Activated CD4-positive, CD25-positive, alpha-beta regulatory T cell treated with anti-CD3 and anti-CD28 coated beads, Interleukin-2, amount 50 U/mL, for 16 hours (primary cell): ENCODE data around the gene KRT15.

Source experiments
- DNase-seq: peaks from one replicate; pipeline ENCODE4 v3.0.0-alpha.2; 2020; ENCODE audit warnings: low read depth, low spot score

The KRT15 gene

GRCh38 chr17:41505809-41506767, 12.6 kb downstream of the KRT15 start:
- no peak for DNase-seq

DNA sequence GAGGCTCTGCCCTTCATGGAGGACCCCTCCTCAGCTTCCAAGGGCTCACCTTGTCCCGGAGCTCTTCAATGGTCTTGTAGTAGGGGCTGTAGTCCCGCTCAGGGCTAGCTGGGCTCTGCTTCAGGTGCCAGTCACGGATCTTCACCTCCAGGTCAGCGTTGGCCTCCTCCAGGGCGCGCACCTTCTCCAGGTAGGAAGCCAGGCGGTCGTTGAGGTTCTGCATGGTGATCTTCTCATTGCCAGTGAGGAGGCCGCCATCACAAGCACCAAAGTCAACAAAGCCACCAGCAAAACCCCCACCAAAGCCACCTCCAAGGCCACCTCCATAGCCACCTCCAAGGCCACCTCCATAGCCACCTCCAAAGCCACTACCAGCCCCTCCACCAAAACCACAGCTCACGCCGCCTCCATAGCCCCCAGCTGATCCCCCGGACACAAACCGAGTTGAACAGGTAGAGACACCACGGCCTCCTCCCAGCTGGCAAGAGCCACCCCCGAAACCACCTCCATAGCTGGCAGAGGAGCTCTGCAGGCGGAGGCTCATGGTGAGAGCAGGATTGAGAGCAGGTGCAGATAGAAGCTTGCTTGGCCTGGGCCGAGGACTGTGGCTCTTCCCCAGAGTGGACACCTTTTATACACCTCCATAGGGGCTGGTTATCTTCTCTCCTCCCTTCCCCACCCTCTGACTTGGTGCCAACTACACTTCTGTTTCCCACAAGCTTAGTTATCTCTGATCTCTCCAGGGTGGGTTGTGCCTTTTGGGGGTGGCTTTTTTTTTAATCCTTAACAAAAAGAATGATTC, 13.5 kb downstream of the KRT15 start, which contains the start of gene KRT13:
Gene KRT13, minus strand, starts transcription at position 606 of the 802 bp plus-strand sequence. Its CDS starts 62 bp downstream, at position 544.
- no peak for DNase-seq

GRCh38 chr17:41504246-41504977, 14.3 kb downstream of the KRT15 start:
- no peak for DNase-seq

- no peak for DNase-seq
These were observed 15.5 kb downstream of the KRT15 start for GRCh38 chr17:41503202-41503601.

GRCh38 chr17:41500131-41500911, 18.4 kb downstream of the KRT15 start:
- no peak for DNase-seq

- no peak for DNase-seq
These were observed 19.0 kb downstream of the KRT15 start for GRCh38 chr17:41499714-41500113.

GRCh38 chr17:41498276-41498675, 20.4 kb downstream of the KRT15 start:
- no peak for DNase-seq

GRCh38 chr17:41496803-41497484, 21.7 kb downstream of the KRT15 start:
- DNase-seq, result peak; percentile 3

GRCh38 chr17:41494524-41494923, 24.2 kb downstream of the KRT15 start:
- no peak for DNase-seq

GRCh38 chr17:41492771-41493170, 25.9 kb downstream of the KRT15 start:
- DNase-seq, result no peak

GRCh38 chr17:41492351-41492750, 26.3 kb downstream of the KRT15 start:
- DNase-seq, result no peak

GRCh38 chr17:41491476-41491875, 27.2 kb downstream of the KRT15 start:
- DNase-seq, result no peak

DNA sequence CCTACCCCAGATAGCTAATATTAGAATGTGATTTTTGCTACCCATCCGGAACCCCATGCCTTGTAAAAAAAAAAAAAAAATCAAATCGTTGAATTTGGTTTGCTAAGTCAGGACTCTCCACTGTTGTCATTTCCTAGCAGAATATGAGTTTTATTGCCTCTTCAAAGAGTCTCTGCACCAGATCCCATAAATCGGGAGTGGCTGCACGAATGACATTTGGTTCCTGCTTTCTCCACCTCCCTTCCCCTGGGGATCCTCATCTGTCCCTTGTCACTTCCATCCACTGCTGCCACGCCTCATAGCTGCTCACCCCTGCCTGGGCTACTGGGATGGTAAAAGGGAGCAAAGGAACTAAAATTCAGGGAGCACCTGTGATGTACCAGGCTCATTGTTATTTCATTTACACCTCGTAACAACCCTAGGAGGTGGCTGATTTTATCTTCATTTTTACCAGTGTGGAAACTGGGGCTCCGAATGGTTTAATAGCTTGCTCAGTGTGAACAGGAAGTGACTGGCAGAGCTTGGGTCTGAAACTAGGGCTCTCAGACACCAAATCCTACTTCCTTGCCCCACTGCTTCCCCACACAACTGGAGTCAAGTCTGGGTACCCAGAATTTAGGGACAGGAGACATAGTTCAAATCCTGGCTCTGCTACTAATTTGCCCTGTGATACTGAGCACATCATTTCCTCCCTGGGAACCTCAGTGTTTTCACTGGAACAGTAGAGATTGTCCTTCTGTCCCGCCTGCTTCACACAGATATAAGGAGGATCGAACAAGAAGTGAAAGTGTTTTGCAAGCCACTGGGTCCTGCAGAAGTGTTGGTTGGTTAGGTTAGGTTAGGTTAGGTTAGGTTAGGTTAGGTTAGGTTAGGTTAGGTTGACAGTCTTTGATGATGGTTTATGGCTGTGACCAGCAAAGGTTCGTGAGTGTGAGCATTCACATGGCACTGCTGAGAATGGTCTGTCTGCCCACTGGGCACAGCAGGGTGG, 28.4 kb downstream of the KRT15 start:
- DNase-seq, result no peak

- no peak for DNase-seq
These were observed 29.2 kb downstream of the KRT15 start, which contains the start of gene KRT36 for GRCh38 chr17:41489531-41489930. Gene KRT36, minus strand, starts transcription at chr17:41489910. Its CDS starts 46 bp downstream, at chr17:41489864.

GRCh38 chr17:41486809-41487530, 31.7 kb downstream of the KRT15 start:
- no peak for DNase-seq

DNA sequence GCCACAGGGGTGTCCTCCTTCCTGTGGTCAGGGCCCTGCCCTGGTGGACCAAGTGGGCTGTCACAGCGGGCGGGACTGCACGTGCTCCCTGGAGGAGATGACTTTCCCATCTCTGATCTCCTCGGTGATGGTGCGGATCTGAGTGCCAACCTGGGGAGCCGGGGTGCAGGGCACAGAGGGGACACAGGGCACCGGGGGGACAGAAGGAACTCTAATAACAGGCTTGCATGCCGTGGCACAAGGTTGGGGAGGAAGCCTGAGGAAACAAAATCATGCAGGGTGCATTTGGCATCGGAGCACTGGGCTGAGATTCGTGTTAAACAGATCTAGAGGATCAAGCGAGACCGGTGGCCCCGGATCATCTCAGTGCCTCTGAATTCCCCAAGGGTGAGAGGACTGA, 32.4 kb downstream of the KRT15 start:
- no peak for DNase-seq

GRCh38 chr17:41484920-41485904, 33.5 kb downstream of the KRT15 start:
- no peak for DNase-seq
